Measurements from ENCODE around the gene FGF8.

The FGF8 gene

GRCh38 chr10:101824736-101825135 lies 48.8 kb upstream of the FGF8 start (continued):
- TF ChIP-seq ISL1 (CRISPR knock-in tag; IDR thresholded peaks at IDR 0.05), result no peak

DNA sequence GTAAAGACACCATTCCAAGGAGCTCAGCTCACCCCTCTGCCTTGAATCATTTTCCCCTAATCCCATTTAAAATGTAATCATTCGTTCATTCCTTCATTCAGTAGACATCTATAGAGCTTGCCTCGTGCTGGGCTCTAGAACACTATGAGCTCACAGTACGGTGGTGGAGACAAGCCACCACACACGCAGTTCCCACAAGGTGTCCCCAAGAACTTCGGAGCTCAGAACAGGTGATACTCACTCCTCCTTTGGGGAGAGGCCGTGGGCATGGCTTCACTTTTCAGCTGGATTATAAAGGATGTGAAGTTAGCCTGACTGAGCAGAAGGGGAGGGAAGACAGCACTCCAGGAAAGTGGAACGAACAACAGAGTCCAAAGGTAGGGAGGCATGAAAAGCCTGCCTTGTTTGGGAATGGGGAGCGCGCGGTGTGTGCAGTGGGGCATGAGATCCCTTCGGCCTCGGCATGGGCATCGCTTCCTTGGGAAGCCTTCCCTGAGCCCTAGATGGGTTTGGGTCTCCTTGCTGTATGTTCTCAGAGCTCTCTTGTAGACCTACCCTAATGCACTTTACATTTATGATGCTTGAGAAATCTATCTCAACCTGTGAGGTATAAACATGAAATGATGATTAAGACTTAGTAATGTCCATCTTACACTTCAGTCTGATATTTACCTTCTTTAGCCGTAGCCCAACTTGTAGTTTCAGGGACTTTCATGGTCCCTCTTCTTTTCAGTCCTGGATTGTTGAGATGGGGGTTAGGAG lies 43.1 kb upstream of the FGF8 start:
- peak; percentile 27 for ATAC-seq
- TF ChIP-seq CSRNP3 (CRISPR knock-in tag; IDR thresholded peaks at IDR 0.05) (no peak), GLIS3 (CRISPR knock-in tag; IDR thresholded peaks at IDR 0.05) (no peak), ZFP30 (CRISPR knock-in tag; IDR thresholded peaks at IDR 0.05) (no peak), ZNF565 (CRISPR knock-in tag; conservative IDR thresholded peaks at IDR 0.05; ENCODE audit: low read depth) (no peak), ESRRG (CRISPR knock-in tag; IDR thresholded peaks at IDR 0.05) (no peak), RARB (CRISPR knock-in tag; IDR thresholded peaks at IDR 0.05) (no peak), ARNTL (CRISPR knock-in tag; IDR thresholded peaks at IDR 0.05; ENCODE audit: borderline replicate concordance, low read depth) (no peak), ZNF8 (CRISPR knock-in tag; IDR thresholded peaks at IDR 0.05) (no peak), PPARA (CRISPR knock-in tag; IDR thresholded peaks at IDR 0.05; ENCODE audit: borderline replicate concordance) (no peak), ZFP3 (CRISPR knock-in tag; IDR thresholded peaks at IDR 0.05) (no peak), ZNF70 (CRISPR knock-in tag; IDR thresholded peaks at IDR 0.05) (no peak), CREB5 (CRISPR knock-in tag; IDR thresholded peaks at IDR 0.05; ENCODE audit: low read depth) (no peak), OSR1 (CRISPR knock-in tag; IDR thresholded peaks at IDR 0.05) (no peak), SNAI2 (CRISPR knock-in tag; IDR thresholded peaks at IDR 0.05) (no peak)
- TF ChIP-seq, protein P1, sequence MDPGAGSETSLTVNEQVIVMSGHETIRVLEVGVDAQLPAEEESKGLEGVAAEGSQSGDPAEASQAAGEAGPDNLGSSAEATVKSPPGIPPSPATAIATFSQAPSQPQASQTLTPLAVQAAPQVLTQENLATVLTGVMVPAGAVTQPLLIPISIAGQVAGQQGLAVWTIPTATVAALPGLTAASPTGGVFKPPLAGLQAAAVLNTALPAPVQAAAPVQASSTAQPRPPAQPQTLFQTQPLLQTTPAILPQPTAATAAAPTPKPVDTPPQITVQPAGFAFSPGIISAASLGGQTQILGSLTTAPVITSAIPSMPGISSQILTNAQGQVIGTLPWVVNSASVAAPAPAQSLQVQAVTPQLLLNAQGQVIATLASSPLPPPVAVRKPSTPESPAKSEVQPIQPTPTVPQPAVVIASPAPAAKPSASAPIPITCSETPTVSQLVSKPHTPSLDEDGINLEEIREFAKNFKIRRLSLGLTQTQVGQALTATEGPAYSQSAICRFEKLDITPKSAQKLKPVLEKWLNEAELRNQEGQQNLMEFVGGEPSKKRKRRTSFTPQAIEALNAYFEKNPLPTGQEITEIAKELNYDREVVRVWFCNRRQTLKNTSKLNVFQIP (CRISPR knock-in tag; IDR thresholded peaks at IDR 0.05; ENCODE audit: borderline replicate concordance, low read depth), result no peak

- peak; percentile 91 for ATAC-seq
- TF ChIP-seq ZNF70 (CRISPR knock-in tag; IDR thresholded peaks at IDR 0.05) (no peak), CSRNP3 (CRISPR knock-in tag; IDR thresholded peaks at IDR 0.05) (no peak), SNAI2 (CRISPR knock-in tag; IDR thresholded peaks at IDR 0.05) (no peak), TCF4 (CRISPR knock-in tag; IDR thresholded peaks at IDR 0.05; ENCODE audit: borderline replicate concordance) (no peak), TSHZ2 (CRISPR knock-in tag; IDR thresholded peaks at IDR 0.05) (no peak), ESRRG (CRISPR knock-in tag; IDR thresholded peaks at IDR 0.05) (no peak), ZFP30 (CRISPR knock-in tag; IDR thresholded peaks at IDR 0.05) (no peak), BACH2 (CRISPR knock-in tag; IDR thresholded peaks at IDR 0.05; ENCODE audit: borderline replicate concordance) (no peak), PPARA (CRISPR knock-in tag; IDR thresholded peaks at IDR 0.05; ENCODE audit: borderline replicate concordance) (no peak), TOX (CRISPR knock-in tag; IDR thresholded peaks at IDR 0.05; ENCODE audit: borderline replicate concordance) (no peak), ZFP3 (CRISPR knock-in tag; IDR thresholded peaks at IDR 0.05) (no peak), ARNTL (CRISPR knock-in tag; IDR thresholded peaks at IDR 0.05; ENCODE audit: borderline replicate concordance, low read depth) (no peak), CREB5 (CRISPR knock-in tag; IDR thresholded peaks at IDR 0.05; ENCODE audit: low read depth) (no peak), ZC3H10 (CRISPR knock-in tag; IDR thresholded peaks at IDR 0.05) (no peak)
- TF ChIP-seq, protein P2, sequence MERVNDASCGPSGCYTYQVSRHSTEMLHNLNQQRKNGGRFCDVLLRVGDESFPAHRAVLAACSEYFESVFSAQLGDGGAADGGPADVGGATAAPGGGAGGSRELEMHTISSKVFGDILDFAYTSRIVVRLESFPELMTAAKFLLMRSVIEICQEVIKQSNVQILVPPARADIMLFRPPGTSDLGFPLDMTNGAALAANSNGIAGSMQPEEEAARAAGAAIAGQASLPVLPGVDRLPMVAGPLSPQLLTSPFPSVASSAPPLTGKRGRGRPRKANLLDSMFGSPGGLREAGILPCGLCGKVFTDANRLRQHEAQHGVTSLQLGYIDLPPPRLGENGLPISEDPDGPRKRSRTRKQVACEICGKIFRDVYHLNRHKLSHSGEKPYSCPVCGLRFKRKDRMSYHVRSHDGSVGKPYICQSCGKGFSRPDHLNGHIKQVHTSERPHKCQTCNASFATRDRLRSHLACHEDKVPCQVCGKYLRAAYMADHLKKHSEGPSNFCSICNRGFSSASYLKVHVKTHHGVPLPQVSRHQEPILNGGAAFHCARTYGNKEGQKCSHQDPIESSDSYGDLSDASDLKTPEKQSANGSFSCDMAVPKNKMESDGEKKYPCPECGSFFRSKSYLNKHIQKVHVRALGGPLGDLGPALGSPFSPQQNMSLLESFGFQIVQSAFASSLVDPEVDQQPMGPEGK (CRISPR knock-in tag; IDR thresholded peaks at IDR 0.05; ENCODE audit: borderline replicate concordance), result no peak
- TF ChIP-seq, protein P1 (CRISPR knock-in tag; IDR thresholded peaks at IDR 0.05; ENCODE audit: borderline replicate concordance, low read depth), result no peak
These were observed 42.4 kb upstream of the FGF8 start, which contains the start of gene OGA for GRCh38 chr10:101818119-101818871. Gene OGA, minus strand, starts transcription at chr10:101818444. Its CDS starts 422 bp downstream, at chr10:101818022.
